Stromal cell of bone marrow (primary cell): ENCODE measurements around the gene SPOCK1.
"Not testable (repeated sequence)": the region's sequence is repeated elsewhere in the genome, so short reads cannot be mapped to it uniquely, and the experiment has no call there.

Source experiments
- DNase-seq: peaks from one replicate; pipeline ENCODE4 v3.0.0-alpha.2; 2012; ENCODE audit warnings: low read depth

Gene SPOCK1

GRCh38 chr5:137263371-137264005, 235.6 kb downstream of the SPOCK1 start:
- no peak for DNase-seq

GRCh38 chr5:137262818-137263217, 236.3 kb downstream of the SPOCK1 start:
- DNase-seq: no peak

GRCh38 chr5:137260820-137261695, 238.1 kb downstream of the SPOCK1 start:
- no peak for DNase-seq

GRCh38 chr5:137259115-137259514, 240.0 kb downstream of the SPOCK1 start:
- not testable (repeated sequence) for DNase-seq

- DNase-seq: no peak
These were observed 244.7 kb downstream of the SPOCK1 start for GRCh38 chr5:137254119-137255090.

GRCh38 chr5:137252512-137252911, 246.6 kb downstream of the SPOCK1 start:
- DNase-seq: no peak

GRCh38 chr5:137250421-137250820, 248.7 kb downstream of the SPOCK1 start:
- no peak for DNase-seq

GRCh38 chr5:137248527-137248926, 250.6 kb downstream of the SPOCK1 start:
- no peak for DNase-seq

- no peak for DNase-seq
These were observed 253.7 kb downstream of the SPOCK1 start for GRCh38 chr5:137245438-137245837.

GRCh38 chr5:137240285-137240684, 258.8 kb downstream of the SPOCK1 start:
- DNase-seq: no peak

- DNase-seq: no peak
These were observed 262.1 kb downstream of the SPOCK1 start for GRCh38 chr5:137236849-137237507.

GRCh38 chr5:137236252-137236651, 262.9 kb downstream of the SPOCK1 start:
- no peak for DNase-seq

- no peak for DNase-seq
These were observed 263.9 kb downstream of the SPOCK1 start for GRCh38 chr5:137234973-137235943.

GRCh38 chr5:137233726-137234125, 265.4 kb downstream of the SPOCK1 start:
- no peak for DNase-seq

- not testable (repeated sequence) for DNase-seq
These were observed 265.8 kb downstream of the SPOCK1 start for GRCh38 chr5:137233304-137233703.

- no peak for DNase-seq
These were observed 267.6 kb downstream of the SPOCK1 start for GRCh38 chr5:137231540-137231939.

- DNase-seq: no peak
These were observed 270.3 kb downstream of the SPOCK1 start for GRCh38 chr5:137228816-137229215.

GRCh38 chr5:137226081-137226480, 273.0 kb downstream of the SPOCK1 start:
- DNase-seq: no peak

- no peak for DNase-seq
These were observed 275.5 kb downstream of the SPOCK1 start for GRCh38 chr5:137223324-137224295.
